ENCODE results near the gene PITPNM3. TPM values are rescaled to one million over a fixed set of nuclear protein-coding genes. Genes with fewer than 3 reads are reported as not detected.

Gene PITPNM3
- total RNA-seq, 1 donor from 2014 or later, result 1.1 TPM

- no peaks in the 10 kb centered on the region for H3K4me1 Mint-ChIP-seq
- no peak for ATAC-seq (ENCODE audit: low read depth)
- no peak for DNase-seq
- H3K36me3 Mint-ChIP-seq (ENCODE audit: low read depth), result no peaks in the 10 kb centered on the region
- peaks cover 3% of the 10 kb centered on the region for H3K27me3 Mint-ChIP-seq
- no peak overlapping the region for H3K27ac Mint-ChIP-seq
- H3K4me3 Mint-ChIP-seq, result no peak overlapping the region
- H3K9me3 Mint-ChIP-seq, result peaks cover 3% of the 10 kb centered on the region
- intact Hi-C loops (cut with micrococcal nuclease), result no loop called here
- POLR2A ChIA-PET, result no interaction called here
- CTCF ChIA-PET, result interaction anchor here (1.5 kb wide), 1 partner anchor 9 kb away, joined by 3 read pairs; no protein-coding TSS in a partner anchor
- no peak for TF ChIP-seq CTCF (IDR thresholded peaks at IDR 0.05)
These were observed 91.8 kb downstream of the PITPNM3 start for GRCh38 chr17:6464446-6465041.

- intact Hi-C loops (cut with micrococcal nuclease), result no loop called here
- Mint-ChIP-seq H3K9me3 (peaks cover 3% of the 10 kb centered on the region), H3K36me3 (ENCODE audit: low read depth) (no peaks in the 10 kb centered on the region), H3K27me3 (peaks cover 3% of the 10 kb centered on the region), H3K4me3 (no peak overlapping the region), H3K27ac (no peak overlapping the region), H3K4me1 (no peaks in the 10 kb centered on the region)
- no peak for TF ChIP-seq CTCF (IDR thresholded peaks at IDR 0.05)
- CTCF ChIA-PET, result no interaction called here
- POLR2A ChIA-PET, result no interaction called here
- no peak for ATAC-seq (ENCODE audit: low read depth)
- DNase-seq, result no peak
These were observed 92.5 kb downstream of the PITPNM3 start for GRCh38 chr17:6463616-6464445.

GRCh38 chr17:6462692-6463091 lies 93.7 kb downstream of the PITPNM3 start:
- ATAC-seq (ENCODE audit: low read depth) (no peak), DNase-seq (no peak)
- CTCF ChIA-PET, result no interaction called here

GRCh38 chr17:6461792-6462524 lies 94.4 kb downstream of the PITPNM3 start:
- DNase-seq (no peak), ATAC-seq (ENCODE audit: low read depth) (no peak)
- POLR2A ChIA-PET, result no interaction called here
- Mint-ChIP-seq H3K36me3 (ENCODE audit: low read depth) (no peaks in the 10 kb centered on the region), H3K27ac (no peak overlapping the region), H3K9me3 (peaks cover 3% of the 10 kb centered on the region), H3K27me3 (no peaks in the 10 kb centered on the region), H3K4me1 (no peaks in the 10 kb centered on the region), H3K4me3 (no peak overlapping the region)
- TF ChIP-seq CTCF (IDR thresholded peaks at IDR 0.05), result no peak
- intact Hi-C loops (cut with micrococcal nuclease), result no loop called here
- CTCF ChIA-PET, result no interaction called here

More at GRCh38 chr17:6462692-6463091, 93.7 kb downstream of the PITPNM3 start:
- H3K36me3 Mint-ChIP-seq (ENCODE audit: low read depth), result no peaks in the 10 kb centered on the region
- H3K27ac Mint-ChIP-seq, result no peak overlapping the region
- intact Hi-C loops (cut with micrococcal nuclease), result no loop called here
- H3K9me3 Mint-ChIP-seq, result peaks cover 3% of the 10 kb centered on the region
- no peak for TF ChIP-seq CTCF (IDR thresholded peaks at IDR 0.05)
- no peaks in the 10 kb centered on the region for H3K27me3 Mint-ChIP-seq
- POLR2A ChIA-PET, result no interaction called here
- no peak overlapping the region for H3K4me3 Mint-ChIP-seq
- H3K4me1 Mint-ChIP-seq, result no peaks in the 10 kb centered on the region

GRCh38 chr17:6461246-6461645 lies 95.1 kb downstream of the PITPNM3 start:
- no peak for TF ChIP-seq CTCF (IDR thresholded peaks at IDR 0.05)
- no peak overlapping the region for H3K27ac Mint-ChIP-seq
- POLR2A ChIA-PET, result no interaction called here
- H3K27me3 Mint-ChIP-seq, result no peaks in the 10 kb centered on the region
- DNase-seq, result no peak
- CTCF ChIA-PET, result no interaction called here
- H3K9me3 Mint-ChIP-seq, result no peaks in the 10 kb centered on the region
- intact Hi-C loops (cut with micrococcal nuclease), result no loop called here
- no peak overlapping the region for H3K4me3 Mint-ChIP-seq
- H3K4me1 Mint-ChIP-seq, result peaks cover 4% of the 10 kb centered on the region
- H3K36me3 Mint-ChIP-seq (ENCODE audit: low read depth), result no peaks in the 10 kb centered on the region
- no peak for ATAC-seq (ENCODE audit: low read depth)
